ENCODE measurements around the gene ACOX1.
A peak's percentile ranks its signal among the peaks of the same experiment; 100 is the strongest.

Gene ACOX1

DNA sequence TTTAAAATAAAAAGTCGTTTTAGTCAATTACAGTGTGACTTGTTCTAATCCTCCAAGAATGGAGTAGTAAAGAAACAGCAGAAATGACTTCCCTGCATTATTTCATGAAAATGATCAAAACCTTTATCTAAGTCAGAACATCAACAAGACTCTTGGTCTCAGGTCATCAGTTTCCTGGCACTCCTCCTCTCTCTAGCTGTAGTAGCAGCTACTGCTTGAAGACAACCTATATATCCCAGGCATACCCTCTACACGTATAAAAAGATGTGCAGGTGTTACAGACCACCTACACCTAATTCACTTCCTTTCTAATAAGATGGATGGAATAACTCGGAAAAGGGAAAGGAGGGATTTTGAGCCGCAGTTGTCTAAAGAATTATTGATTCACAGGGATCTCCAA is 36.5 kb downstream of the ACOX1 start:
- TF ChIP-seq, protein P1, sequence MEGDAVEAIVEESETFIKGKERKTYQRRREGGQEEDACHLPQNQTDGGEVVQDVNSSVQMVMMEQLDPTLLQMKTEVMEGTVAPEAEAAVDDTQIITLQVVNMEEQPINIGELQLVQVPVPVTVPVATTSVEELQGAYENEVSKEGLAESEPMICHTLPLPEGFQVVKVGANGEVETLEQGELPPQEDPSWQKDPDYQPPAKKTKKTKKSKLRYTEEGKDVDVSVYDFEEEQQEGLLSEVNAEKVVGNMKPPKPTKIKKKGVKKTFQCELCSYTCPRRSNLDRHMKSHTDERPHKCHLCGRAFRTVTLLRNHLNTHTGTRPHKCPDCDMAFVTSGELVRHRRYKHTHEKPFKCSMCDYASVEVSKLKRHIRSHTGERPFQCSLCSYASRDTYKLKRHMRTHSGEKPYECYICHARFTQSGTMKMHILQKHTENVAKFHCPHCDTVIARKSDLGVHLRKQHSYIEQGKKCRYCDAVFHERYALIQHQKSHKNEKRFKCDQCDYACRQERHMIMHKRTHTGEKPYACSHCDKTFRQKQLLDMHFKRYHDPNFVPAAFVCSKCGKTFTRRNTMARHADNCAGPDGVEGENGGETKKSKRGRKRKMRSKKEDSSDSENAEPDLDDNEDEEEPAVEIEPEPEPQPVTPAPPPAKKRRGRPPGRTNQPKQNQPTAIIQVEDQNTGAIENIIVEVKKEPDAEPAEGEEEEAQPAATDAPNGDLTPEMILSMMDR (IDR thresholded peaks at IDR 0.05; ENCODE audit: low read depth, low read length) = no peak
- no peak for DNase-seq (ENCODE audit: extremely low read depth, low read depth)

DNA sequence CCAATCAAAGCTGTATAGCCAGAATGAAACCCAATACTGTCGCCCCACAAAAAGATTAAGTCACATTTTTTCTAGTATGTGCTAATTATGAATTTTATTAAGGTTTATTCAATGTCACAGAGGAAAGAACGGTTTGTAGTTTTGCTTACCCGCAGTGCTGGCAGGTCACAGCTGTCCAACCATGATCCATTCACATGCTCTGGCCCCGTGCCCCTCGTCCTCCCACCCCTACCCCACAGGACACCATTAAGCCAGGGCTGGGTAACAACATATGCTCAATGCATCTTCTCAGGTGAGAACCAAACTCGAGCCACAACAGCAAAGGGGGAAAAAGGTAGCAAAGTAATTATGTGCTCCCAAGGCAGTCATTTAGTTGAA is 37.5 kb downstream of the ACOX1 start:
- TF ChIP-seq, protein P1 (IDR thresholded peaks at IDR 0.05; ENCODE audit: low read depth, low read length) = no peak
- no peak for DNase-seq (ENCODE audit: extremely low read depth, low read depth)

DNA sequence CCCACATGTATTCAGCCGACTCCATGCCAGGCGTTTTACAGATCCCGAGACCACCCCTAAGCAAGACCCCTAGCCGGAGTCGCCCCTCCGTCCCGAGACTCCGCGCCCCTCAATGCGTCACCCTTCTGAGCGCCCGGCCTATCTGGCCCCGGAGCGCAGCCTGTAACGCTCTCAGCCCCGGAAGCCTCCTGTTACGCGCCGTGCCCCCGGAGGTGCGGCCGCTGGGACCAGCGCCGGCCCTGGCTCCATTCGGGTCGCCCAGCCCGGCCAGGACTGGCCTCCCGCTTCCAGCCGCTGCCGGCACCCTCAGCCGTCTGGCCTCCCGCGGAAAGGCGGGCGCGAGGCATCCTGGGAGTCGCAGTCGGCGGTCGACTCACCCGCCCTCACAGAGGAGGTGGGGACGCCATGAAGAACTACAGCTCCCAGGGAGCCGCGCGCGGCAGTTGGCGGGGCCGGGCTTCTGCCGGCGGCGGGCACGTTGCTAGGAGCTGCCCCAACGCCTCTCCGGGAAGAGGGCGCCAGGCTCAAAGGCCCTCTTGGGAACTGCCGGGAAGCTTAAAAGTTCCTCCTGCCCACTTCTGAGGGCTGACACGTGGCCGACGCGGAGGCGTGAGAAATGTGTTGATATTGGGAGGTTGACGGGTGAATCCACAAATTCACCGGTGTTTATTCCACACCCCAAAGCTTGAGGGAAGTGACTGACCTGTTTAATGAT is 38.1 kb downstream of the ACOX1 start, which contains the start of gene FBF1:
Gene FBF1 (minus strand): TSS at position 316 of the 715 bp plus-strand sequence. CDS start 2,893 bp downstream, outside the sequence.
- peak; percentile 82 for DNase-seq (ENCODE audit: extremely low read depth, low read depth)
- TF ChIP-seq, protein P1 (IDR thresholded peaks at IDR 0.05; ENCODE audit: low read depth, low read length) = no peak; the same call in 1 of the 2 replicates

DNA sequence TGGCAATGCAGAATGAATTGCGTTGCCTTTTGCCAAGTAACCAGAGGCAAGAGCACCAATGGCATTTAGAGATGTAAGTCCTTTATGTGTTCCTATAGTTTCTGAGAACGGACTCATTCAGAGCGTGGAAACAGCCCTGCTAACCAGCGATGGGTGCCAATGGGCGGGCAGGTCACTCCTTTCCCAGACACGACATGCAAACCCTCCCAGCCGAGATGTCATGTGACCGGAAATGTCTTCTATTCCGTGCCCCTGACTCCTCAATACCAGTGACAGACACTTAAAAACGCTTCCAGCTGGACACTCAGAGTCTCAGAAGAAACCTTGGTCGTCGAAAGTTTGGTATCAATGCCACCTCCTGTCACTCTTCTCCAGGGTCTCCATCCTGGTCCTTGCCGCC is 41.3 kb downstream of the ACOX1 start:
- TF ChIP-seq, protein P1 (IDR thresholded peaks at IDR 0.05; ENCODE audit: low read depth, low read length) = no peak
- DNase-seq (ENCODE audit: extremely low read depth, low read depth) = no peak

DNA sequence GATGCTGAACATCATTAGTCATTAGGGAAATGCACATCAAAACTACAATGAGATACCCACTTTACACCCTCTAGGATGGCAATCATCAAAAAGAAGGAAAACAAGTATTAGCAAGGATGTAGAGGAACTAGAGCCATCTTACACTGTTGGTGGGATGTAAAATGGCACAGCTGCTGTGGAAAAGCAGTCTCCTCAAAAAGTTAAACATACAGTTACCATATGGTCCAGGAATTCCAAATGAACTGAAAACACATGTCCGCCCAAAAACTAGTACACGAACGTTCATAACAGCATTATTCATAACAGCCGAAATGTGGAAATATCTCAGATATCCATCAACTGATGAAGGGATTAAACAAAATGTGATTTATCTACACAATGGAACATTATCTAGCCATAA is 45.2 kb downstream of the ACOX1 start:
- TF ChIP-seq, protein P1 (IDR thresholded peaks at IDR 0.05; ENCODE audit: low read depth, low read length) = no peak

DNA sequence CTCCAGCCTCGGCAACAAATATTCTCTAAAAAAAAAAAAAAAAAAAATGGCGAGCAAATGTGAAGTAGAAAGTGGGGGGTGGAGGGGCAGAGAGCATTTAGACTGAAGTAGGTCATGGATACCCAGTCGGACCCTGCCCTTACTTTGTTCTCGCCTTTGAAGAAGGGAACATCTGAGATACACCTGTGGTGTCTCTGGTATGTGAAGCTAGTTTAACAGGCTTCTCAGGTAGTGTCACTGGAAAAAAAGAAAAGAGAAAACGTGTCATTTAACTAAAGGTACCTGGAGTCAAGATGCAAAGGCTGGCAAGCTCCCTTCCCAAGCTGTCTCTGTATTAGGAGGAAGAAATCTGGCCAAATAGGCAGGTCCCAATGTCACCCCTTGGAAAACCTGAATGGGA is 46.1 kb downstream of the ACOX1 start:
- DNase-seq (ENCODE audit: extremely low read depth, low read depth) = no peak
- TF ChIP-seq, protein P1 (IDR thresholded peaks at IDR 0.05; ENCODE audit: low read depth, low read length) = no peak

More for the DNA sequence above, 45.2 kb downstream of the ACOX1 start:
- no peak for DNase-seq (ENCODE audit: extremely low read depth, low read depth)

DNA sequence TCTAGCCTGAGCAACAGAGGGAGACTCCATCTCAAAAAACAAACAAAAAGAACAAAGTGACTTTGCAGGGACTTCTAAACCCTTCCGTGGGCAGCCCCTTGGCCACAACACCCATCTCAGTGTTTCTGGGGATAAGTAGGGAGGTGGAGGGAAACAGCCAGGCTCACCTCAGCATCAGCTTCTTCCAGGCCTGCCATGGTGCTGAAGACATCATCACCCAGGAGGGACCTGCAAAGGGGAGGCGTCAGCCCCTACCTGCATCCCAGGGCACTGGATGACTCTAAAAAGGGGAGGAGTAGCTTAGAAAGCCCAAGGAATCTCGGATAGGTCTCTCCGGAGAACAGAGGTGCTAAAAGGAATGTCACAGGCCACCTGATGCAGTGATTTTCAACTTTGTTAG is 47.9 kb downstream of the ACOX1 start:
- TF ChIP-seq, protein P1 (IDR thresholded peaks at IDR 0.05; ENCODE audit: low read depth, low read length) = no peak
- no peak for DNase-seq (ENCODE audit: extremely low read depth, low read depth)
